HUES48 (cell line): ENCODE measurements around the gene P3H2.

ENCODE experiments used
- H3K27ac ChIP-seq: one replicate; pipeline ENCODE4 v1.7.0; 2013; ENCODE audit warnings: low read depth, low read length, inconsistent platforms
- H3K27me3 ChIP-seq: 2 replicates; pipeline ENCODE4 v1.6.1; 2013; ENCODE audit warnings: mild to moderate bottlenecking, low read length; ENCODE audit not compliant: control insufficient read depth, insufficient read depth
- H3K36me3 ChIP-seq: 2 replicates; pipeline ENCODE4 v1.6.1; 2013; ENCODE audit warnings: low read length; ENCODE audit not compliant: control insufficient read depth, insufficient read depth
- H3K4me1 ChIP-seq: 2 replicates; pipeline ENCODE4 v1.6.1; 2013; ENCODE audit warnings: mild to moderate bottlenecking, low read length; ENCODE audit not compliant: control insufficient read depth, insufficient read depth
- H3K4me3 ChIP-seq: 2 replicates; pipeline ENCODE4 v1.5.1; 2013; ENCODE audit warnings: mild to moderate bottlenecking, low read depth, low read length
- H3K9ac ChIP-seq: 2 replicates; pipeline ENCODE4 v1.6.1; 2013; ENCODE audit warnings: mild to moderate bottlenecking, low read depth, low read length, moderate library complexity
- H3K9me3 ChIP-seq: 2 replicates; pipeline ENCODE4 v1.6.1; 2013; ENCODE audit warnings: low read length; ENCODE audit not compliant: control insufficient read depth, insufficient read depth

Gene P3H2

GRCh38 chr3:189914799-189915198 is 205.9 kb downstream of the P3H2 start:
- Histone ChIP-seq H3K36me3 (no peaks in the 10 kb centered on the region), H3K27me3 (no peaks in the 10 kb centered on the region), H3K27ac (no peak overlapping the region), H3K9ac (no peak overlapping the region), H3K4me3 (no peak overlapping the region), H3K4me1 (peaks cover 7% of the 10 kb centered on the region; the same call in 1 of the 2 replicates), H3K9me3 (no peaks in the 10 kb centered on the region)

- H3K4me3 ChIP-seq = no peak overlapping the region
- H3K4me1 ChIP-seq = no peaks in the 10 kb centered on the region
- H3K27me3 ChIP-seq = no peaks in the 10 kb centered on the region
- no peak overlapping the region for H3K27ac ChIP-seq
- H3K9me3 ChIP-seq = no peaks in the 10 kb centered on the region
- H3K36me3 ChIP-seq = no peaks in the 10 kb centered on the region
- H3K9ac ChIP-seq = no peak overlapping the region
Measured at GRCh38 chr3:189911001-189911400, 209.7 kb downstream of the P3H2 start.

GRCh38 chr3:189909573-189909972 is 211.1 kb downstream of the P3H2 start:
- Histone ChIP-seq H3K27ac (no peak overlapping the region), H3K4me3 (no peak overlapping the region), H3K36me3 (no peaks in the 10 kb centered on the region), H3K27me3 (no peaks in the 10 kb centered on the region), H3K4me1 (no peaks in the 10 kb centered on the region), H3K9me3 (no peaks in the 10 kb centered on the region), H3K9ac (no peak overlapping the region)

GRCh38 chr3:189909139-189909538 is 211.6 kb downstream of the P3H2 start:
- H3K36me3 ChIP-seq = no peaks in the 10 kb centered on the region
- H3K9me3 ChIP-seq = no peaks in the 10 kb centered on the region
- no peaks in the 10 kb centered on the region for H3K27me3 ChIP-seq
- no peak overlapping the region for H3K27ac ChIP-seq
- no peak overlapping the region for H3K4me3 ChIP-seq
- no peak overlapping the region for H3K9ac ChIP-seq
- H3K4me1 ChIP-seq = no peaks in the 10 kb centered on the region

- Histone ChIP-seq H3K27ac (no peak overlapping the region), H3K4me1 (no peaks in the 10 kb centered on the region), H3K27me3 (no peaks in the 10 kb centered on the region)
Measured at GRCh38 chr3:189908646-189909045, 212.1 kb downstream of the P3H2 start.

GRCh38 chr3:189907803-189908202 is 212.9 kb downstream of the P3H2 start:
- H3K27ac ChIP-seq = no peak overlapping the region

More at GRCh38 chr3:189908646-189909045, 212.1 kb downstream of the P3H2 start:
- no peak overlapping the region for H3K4me3 ChIP-seq
- H3K36me3 ChIP-seq = no peaks in the 10 kb centered on the region
- H3K9me3 ChIP-seq = no peaks in the 10 kb centered on the region
- H3K9ac ChIP-seq = no peak overlapping the region

More at GRCh38 chr3:189907803-189908202, 212.9 kb downstream of the P3H2 start:
- Histone ChIP-seq H3K27me3 (no peaks in the 10 kb centered on the region), H3K9ac (no peak overlapping the region), H3K9me3 (no peaks in the 10 kb centered on the region), H3K36me3 (no peaks in the 10 kb centered on the region), H3K4me3 (no peak overlapping the region), H3K4me1 (peaks cover 4% of the 10 kb centered on the region; the same call in 1 of the 2 replicates)
